Measurements from ENCODE around the gene ABTB1.

DNA sequence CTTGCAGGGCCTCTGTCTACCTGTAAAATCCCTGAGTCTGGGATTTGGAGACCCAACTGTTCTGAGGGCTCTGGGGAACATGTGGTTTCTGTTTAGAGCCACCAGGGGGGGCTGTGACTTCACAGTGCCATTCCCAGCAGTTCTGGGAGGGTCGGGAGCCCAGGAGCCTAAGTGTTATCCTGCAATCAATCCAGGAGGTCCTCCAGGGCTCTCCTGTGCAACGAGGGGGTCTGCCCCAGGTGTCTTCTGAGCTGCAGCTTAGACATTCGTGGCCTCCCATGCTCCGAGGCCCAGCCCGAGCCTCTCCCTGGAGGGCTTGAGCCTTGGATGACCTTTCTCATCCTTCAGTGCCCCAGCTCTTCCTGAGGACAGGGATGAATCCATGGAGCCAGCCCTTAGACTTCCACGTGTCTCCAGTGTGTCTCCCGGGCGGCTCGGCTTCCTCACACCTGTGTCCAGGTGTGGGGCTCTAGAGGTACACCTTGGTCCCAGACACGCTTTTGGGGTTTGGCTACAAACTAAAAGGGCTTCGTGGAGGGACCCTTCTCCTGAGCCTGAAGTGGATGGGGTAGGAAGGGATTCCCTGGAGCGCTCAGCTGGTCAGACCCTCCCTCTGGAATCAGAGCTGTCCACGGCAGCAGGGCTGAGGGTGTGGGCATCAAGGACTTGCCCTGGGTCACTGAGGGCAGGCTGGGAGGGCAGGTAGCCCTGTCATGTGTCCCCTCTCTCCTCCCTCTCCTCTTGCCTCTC, 20.3 kb upstream of the ABTB1 start:
- TF ChIP-seq, protein P1, sequence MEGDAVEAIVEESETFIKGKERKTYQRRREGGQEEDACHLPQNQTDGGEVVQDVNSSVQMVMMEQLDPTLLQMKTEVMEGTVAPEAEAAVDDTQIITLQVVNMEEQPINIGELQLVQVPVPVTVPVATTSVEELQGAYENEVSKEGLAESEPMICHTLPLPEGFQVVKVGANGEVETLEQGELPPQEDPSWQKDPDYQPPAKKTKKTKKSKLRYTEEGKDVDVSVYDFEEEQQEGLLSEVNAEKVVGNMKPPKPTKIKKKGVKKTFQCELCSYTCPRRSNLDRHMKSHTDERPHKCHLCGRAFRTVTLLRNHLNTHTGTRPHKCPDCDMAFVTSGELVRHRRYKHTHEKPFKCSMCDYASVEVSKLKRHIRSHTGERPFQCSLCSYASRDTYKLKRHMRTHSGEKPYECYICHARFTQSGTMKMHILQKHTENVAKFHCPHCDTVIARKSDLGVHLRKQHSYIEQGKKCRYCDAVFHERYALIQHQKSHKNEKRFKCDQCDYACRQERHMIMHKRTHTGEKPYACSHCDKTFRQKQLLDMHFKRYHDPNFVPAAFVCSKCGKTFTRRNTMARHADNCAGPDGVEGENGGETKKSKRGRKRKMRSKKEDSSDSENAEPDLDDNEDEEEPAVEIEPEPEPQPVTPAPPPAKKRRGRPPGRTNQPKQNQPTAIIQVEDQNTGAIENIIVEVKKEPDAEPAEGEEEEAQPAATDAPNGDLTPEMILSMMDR (conservative IDR thresholded peaks at IDR 0.05; ENCODE audit: low read depth, low read length), result peak; percentile 85
- no peak for TF ChIP-seq EZH2 (IDR thresholded peaks at IDR 0.05; ENCODE audit: low read length, unreplicated experiment)
- no peak for TF ChIP-seq EZH2phosphoT487 (IDR thresholded peaks at IDR 0.05; ENCODE audit: borderline replicate concordance, low read length)
